ENCODE measurements around the gene ING5.

- TF ChIP-seq CTCF (IDR thresholded peaks at IDR 0.05; ENCODE audit: borderline replicate concordance, extremely low read depth, low read length, poor library complexity, severe bottlenecking) (no peak), EZH2 (IDR thresholded peaks at IDR 0.05; ENCODE audit: borderline replicate concordance, low read depth, low read length, severe bottlenecking) (no peak)
These were observed 30.2 kb upstream of the ING5 start for GRCh38 chr2:241671457-241672240.
